NOMO-1 treated with DMSO at 0.1 percent for 48 hours (cell line): Measurements from ENCODE around the gene ATP1B1.

Experiments
- DNase-seq: peaks from one replicate; lab custom pipeline; 2025; ENCODE audit not compliant: unreplicated experiment; lab: John Stamatoyannopoulos, UW

Gene ATP1B1

DNA sequence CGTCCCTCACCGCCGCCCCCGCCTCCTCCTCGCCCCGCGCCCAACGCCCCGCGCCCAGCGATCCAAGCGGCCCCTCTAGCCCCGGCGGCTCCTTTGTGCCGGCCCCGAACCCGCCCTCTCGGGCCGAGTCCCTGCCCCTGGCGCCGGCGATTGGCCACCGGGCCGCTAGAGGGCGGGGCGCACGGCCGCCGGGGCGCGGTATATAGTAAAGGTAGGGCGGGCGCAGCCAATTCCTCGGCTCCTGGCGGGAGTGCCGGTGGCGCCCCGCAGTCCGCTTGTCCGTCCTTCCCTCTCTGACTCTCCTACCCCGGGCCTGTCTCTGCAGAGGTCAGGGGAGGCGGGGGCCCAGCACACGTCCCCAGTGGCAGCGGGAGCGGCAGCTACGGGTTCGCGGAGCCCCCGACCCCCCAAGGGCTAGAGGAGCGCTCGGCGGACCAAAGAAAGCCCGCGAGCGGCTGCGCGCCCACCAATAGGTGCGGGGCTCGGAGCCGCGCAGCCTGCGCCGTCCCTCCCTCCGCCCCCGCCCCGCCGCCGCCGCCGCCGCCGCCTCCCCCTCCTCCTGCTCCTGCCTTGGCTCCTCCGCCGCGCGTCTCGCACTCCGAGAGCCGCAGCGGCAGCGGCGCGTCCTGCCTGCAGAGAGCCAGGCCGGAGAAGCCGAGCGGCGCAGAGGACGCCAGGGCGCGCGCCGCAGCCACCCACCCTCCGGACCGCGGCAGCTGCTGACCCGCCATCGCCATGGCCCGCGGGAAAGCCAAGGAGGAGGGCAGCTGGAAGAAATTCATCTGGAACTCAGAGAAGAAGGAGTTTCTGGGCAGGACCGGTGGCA lies at the start of gene ATP1B1:
ATP1B1 (plus strand) TSS at position 596 of the 826 bp plus-strand sequence; CDS start at position 736, 140 bp downstream.
- peak; percentile 71 for DNase-seq

DNA sequence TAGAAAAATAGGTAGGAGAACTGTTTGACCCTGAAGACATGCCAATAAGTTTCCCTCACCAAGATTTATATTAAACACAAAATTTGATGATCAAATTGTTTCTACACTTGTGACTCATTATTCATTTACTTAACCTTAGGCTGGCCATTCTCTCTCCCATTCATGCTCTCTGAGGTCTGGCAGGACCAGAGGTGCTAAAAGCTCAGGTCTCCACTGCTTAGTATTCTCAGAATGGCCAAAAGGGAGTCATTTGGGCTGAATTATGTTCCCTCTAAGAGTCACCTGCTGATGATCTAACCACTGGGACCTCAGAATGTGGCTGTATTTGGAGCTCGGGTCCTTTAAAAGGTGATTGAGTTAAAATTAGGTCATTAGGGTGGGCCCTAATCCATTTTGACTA lies 47.1 kb upstream of the ATP1B1 start:
- DNase-seq: no peak

DNA sequence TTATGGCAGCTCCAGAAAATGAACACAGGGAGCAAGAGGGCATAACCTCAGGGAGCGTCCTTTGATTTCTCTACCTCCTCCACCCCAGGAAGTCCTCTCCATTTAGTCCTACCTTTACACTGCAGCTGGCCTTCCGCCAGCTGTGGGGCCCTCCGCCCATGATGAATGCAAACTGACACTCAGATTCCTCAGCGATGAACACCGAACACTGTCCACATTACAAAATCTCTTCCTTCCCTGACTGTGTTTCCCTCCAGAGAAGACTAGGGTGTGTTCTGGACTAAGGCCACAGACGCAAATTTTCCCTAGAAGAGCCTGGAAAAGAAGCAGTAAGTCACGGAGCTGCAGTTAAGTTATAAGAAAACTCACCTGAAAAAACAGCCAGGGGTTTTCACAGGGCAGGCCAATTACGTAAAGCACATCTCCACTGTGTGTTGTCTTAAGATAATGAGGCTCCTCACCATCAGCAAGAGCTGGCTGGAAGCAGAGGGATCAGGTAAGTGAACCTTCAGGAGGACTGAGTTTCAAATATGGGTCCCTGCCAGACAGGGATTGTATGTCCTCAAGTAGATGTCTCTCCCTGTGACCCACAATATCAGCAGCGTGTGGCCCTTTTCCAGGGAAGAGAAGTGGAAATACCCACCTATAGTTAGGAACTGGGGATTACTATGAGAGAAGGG lies 46.3 kb upstream of the ATP1B1 start:
- DNase-seq: no peak

DNA sequence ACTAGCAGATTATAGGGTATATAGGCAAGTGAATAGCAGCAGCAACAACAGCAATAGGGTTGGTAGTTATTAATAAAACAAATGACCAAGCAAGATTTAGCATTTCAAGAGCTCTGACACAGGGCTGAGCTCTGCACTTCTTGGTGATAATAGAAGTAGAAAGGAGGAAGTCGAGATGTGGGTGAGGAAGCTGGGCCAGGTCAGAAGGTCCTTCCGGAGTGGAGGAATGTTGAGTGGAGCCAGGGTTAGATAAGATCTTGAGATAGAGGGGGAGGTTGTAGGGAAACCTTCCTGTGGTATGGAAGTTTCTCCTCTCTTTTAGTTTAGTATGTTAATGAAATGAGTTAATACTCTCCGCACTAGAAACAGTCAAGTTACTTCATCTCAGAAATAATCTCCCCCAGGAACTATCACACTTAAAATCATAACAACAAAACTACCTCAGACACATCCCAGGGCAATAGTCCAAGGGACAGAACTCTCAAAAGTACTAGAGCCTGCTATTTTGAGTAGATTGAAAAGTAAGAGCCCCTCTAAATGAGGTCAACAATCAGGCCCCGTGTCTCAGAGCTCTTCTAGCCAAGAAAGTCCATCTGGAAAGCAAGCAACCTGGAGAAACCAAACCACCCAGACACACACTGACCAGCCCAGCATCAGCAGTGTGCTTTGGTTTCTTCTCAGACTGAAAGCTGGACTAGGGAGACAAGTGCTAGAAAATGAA lies 45.4 kb upstream of the ATP1B1 start:
- peak; percentile 20 for DNase-seq

DNA sequence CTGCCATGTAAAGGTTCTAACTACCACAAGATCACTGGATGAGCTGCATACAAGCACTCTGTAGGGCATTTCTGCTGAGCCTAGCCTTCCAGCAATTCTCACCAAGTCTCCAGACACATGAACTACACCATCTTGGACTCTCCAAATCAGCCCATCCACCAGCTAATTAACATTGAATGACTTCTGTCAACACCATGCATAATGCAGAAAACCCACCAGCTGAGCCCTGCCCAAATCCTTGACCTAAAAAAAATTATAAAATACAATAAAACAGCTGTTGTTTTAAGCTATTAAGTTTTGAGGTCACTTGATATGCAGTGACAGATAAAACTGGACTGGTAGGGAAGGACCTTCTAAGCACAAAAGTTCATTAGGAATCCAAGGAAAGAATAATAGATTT lies 44.3 kb upstream of the ATP1B1 start:
- no peak for DNase-seq

DNA sequence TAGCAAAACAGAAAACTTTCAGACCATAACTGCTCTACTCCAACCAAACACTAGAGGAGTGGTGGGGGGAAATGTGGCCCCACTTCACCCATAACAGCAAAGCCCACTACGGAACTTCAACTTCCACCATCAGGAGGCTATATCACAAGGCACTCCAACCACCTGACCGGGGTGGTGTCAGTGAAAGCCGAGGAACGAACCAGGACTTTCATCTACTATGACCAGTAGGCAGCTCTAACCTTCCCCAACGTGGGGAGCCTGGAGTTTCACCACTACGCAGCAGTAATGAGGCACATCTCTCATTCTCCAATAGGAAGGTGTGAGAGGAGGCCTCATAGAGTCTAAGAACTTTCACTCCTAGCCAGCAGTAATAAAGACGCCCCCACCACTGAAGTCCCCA lies 42.4 kb upstream of the ATP1B1 start:
- no peak for DNase-seq

DNA sequence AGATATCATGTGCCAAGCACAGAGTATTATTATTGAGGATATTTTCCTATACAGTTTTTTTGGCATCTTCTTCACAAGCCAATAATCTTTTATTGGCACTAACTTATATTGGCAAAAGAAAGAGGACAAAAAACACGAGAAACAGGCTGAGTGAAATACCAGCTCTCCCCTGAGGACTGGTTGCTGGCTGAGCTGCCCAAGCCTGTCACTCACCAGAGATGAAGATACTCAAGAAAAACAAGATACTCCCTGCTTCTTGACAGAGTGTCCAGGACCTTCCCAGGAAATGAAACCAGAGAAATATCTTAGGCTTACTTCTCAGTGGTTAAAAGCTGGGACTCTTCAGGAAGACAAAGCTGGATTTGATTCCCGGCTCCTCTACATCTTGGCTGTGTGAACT lies 35.9 kb upstream of the ATP1B1 start:
- no peak for DNase-seq

DNA sequence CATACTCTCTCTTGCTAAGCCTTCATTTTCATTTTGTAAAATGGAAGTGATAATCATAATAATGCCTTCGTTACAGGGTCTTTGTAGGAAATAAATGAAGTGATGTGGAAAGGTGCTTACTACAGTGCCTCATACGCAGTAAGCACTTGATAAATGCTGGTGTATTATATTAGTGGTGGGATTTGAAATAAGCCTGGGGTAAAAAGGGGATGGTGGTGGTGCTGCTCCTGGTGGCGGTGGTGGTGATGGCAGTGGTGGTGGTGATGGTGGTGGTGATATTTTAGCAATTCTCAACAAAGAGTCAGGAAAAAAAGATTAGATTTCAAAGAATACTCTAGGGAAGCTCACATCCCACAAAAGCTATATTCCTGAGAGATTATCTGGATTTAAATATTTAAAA lies 35.5 kb upstream of the ATP1B1 start:
- DNase-seq: no peak

DNA sequence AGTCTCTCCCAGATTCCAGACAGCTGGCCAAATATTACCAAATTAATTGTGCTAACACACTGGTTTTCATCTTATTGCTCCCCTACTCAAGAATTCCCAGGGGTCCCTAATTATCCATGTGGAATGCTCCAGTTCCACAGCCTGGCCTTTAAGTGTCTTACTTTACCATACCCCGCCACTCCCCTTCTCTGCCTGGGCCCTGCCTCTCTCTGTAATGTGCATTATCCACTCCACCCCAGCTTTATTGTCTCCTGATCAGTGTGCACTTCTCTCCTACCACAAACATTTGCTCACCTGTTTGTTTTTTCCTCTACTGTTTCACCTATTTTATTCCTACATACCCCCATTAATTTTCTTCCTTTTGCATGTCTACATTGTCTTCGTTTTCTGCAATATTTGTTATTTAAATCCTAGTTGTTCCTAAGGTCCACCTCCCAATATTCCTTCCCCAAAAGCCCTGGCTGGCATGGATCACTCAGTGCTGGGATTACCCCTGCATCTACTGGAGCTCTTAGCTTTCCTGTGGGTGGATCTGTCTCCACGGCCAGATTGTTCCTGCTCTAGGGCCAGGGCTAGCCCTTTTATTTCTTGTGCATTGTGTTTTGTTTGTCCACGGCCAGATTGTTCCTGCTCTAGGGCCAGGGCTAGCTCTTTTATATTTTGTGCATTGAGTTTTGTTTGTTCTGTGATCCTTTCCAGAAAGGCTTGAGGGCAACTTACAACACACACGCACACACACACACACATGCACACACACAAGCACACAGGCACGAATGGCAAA lies 33.4 kb upstream of the ATP1B1 start:
- DNase-seq: no peak

DNA sequence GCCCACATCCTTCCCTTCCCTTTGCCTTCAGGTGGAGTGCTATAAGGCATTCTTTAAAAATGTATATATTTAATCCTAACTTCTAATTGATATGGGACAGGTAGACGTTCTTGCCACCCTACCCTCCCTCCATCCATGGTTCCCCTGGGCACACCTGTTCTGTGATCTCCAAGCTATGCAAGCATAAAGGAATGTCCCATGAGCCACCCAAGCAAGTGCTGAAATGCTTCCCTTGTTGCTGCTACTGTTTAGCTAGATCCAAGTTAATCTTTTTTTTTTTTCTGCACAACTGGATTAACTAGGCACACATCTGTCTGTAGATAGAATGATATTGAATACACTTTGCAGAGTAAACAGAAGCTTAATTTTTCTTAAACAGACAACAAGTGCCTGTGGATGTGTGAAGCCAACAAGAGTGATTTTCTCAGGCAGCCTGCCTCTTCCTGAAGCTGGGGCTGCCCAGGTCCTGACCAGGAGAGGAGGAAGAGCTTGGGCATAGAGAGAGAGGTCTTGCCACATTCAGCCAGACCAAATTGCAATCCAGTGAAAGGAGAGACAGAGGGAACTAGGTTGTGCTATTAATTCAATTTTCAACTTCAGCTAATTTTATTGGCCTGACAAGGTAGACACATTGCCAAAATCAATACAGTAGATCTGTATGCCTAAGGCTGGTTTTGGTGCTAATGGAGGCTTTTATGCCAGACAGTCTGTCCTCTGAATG lies 28.2 kb upstream of the ATP1B1 start:
- no peak for DNase-seq

DNA sequence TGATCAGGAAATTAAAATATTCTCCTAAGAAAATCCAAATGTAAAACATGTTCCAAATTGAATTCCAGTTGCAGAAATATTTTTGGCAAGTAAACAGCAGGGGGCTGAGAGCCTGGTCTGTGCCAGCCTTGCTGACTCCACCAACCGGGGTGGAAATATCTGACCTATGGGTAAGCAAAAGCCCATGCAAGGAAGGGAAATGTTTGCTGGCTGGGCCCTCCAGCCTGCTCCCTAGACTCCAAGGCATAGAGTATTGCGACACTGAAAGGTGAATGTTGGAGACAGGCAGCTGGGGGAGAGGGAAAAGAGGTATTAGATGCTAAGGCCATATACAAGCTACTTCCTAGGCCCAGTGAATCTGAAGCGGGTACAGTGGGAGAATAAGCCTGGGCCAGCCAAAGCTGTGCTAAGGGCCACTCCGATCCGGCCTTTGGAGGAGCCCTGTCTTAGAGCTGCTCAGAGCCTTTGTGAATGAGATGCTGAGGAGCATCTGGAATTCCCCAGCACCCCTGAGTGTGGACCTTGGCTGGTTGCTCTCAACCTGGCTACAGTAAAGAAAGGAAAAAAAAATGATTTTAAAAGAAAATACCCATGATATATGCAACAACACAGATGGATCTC lies 24.9 kb upstream of the ATP1B1 start:
- no peak for DNase-seq

DNA sequence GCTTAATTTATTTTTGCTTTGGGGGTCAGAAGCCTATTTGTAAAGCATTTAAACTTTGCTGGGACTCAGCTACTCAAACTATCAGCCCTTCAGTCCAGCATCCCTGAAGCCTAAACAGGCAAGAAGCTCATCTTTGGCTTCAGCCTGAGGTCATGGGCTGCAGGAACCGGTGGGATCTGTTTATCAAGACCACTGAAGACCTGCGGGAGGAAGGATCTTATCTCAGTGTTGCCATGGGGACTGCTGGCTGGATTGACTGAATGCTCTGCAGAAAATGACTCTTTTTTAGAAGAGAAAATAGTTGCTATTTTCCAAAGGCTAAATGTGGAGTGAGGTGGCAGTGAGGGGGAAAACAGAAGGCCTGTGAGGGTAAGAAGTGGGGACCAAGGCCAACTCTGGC lies 20.6 kb upstream of the ATP1B1 start:
- DNase-seq: no peak

DNA sequence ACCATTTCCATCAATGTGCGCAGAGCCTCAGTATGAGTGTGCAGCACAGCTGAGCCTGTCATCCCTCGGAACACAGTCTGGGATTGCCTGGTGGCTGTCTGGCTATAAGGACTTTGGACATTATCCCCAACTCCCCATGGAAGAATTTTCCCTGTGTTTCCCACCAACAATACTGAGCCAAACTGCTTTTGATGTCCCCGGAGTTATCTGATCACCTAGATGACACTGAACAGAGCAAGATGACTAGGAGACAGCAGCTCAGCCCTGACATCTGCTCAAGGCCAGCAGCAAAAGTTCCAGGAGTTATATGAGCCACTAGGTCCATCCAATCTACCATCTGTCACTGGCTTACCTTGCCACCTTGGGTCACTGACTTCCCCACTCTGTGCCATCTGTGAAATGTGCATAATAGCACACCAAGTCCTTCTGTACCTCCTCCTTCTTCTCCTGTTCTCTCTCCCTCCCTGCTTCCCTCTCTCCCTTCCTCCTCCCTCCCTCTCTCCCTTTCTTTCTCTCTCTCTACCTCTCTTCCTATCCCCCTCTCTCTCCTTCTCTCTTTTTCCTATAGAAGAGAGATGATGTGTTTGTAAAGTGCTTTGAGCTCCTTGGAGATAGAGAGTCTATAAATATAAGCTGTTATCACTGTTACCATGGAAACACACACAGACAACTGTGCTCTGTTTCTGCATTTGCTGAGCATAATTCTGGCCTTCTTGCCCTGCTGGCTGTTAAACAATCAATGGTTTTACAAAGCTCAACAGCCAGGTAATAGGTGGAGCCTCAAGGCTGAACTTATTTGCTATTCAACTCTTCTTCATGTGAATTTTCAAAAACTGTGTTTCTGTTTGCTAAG lies 19.7 kb upstream of the ATP1B1 start:
- DNase-seq: no peak

DNA sequence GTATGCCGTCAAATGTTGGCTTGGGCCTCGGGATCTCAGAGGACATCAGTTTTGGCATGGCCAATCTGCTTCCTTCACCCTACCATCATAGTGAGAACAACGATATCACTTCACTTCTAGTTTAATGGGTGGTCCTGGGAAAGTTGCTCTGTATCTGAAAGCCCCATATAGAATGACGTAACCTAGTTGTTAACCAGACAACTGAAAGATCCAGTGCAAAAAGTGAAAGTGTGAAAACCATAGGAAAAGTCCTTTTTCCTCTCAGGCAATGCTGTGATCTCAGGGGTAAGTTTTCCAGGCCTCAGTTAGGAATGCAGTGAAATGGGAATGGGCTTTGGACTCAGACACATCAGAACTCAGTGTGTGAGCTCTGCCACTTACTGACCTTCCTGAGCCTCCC lies 18.6 kb upstream of the ATP1B1 start:
- no peak for DNase-seq

DNA sequence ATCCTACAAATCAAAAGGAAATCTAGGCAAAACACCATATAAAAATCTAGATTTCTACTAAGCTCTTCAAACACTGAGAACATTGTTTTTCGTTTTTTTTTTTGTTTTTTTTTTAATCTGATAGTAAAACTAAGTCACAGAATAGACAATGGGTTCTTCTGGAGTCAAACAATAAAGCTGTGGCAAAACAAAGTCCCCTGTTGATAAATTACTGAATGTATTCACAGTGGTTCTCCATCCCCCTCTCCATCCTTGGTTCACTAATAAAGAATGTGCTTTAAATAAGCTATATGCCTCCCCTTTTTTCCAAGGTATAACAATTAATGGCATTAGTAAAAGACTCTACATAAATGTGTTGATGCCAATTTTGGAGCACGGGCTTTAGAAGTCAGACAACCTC lies 16.7 kb upstream of the ATP1B1 start:
- no peak for DNase-seq

DNA sequence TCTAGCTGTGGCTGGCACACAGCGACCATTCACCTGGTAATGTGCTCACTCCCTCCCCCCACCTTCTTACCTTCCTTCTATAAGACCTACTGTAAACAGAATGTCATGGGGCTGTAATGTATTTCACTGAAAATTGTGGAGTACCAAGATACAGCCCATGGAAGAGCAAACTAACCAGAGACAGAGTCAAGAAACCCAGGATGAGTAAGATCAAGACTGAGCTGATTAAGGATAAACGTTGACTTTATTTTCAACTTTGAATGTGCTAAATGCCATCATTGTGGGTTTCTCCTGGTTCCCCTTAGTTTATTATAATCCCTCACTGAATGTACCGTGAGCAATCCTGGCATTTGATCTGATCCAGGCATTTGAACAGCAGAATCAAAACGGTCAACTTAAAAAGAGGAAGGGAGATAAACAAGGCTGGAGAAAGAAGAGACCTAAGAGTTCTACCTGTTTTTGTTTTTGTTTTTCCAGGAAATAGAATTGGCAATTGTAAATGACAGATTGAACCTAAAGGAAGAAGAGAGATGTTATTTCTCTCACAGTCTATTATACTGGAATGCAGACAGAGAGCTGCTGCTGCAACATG lies 16.1 kb upstream of the ATP1B1 start:
- DNase-seq: no peak

DNA sequence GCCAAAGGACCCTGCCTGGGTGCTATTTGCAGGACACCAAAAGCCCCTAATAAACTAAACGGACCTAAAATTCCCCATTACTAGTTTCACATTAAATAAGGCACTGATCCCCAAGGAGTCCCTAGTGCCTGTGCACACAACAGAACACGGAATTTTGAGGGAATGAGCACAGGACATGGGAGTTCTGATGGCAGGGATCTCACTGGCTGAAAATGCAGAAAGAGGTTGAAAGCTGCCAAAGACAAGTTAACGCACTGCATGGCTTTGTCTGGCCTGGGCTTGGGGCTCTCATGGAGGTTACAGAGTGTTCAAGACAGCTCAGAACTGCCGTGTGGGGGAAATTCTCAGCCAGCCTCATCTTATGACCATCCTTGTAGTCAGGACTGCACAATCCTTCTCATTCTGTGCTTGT lies 15.6 kb upstream of the ATP1B1 start:
- no peak for DNase-seq

DNA sequence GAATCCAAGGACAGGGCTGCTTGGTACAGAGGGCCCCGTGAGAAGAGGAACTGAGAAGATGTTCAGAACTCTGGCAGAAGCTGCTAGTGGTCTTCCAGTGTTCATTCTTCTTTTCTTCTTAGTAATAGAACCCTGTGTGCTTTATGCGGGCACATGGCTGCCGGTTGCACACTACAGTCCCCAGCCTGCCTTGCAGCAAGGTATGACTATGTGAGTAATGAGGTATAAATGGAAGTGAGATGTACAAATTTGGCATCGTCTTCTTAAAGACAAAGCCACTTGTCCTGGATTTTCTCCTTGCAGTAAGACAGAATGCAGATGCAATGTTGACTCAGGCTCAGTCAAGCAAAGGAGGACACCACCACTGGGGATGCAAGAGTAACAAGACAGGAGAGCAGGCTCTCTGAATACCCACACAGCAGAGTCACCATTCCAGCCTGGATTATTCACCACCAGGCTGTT lies 15.0 kb upstream of the ATP1B1 start:
- DNase-seq: no peak

DNA sequence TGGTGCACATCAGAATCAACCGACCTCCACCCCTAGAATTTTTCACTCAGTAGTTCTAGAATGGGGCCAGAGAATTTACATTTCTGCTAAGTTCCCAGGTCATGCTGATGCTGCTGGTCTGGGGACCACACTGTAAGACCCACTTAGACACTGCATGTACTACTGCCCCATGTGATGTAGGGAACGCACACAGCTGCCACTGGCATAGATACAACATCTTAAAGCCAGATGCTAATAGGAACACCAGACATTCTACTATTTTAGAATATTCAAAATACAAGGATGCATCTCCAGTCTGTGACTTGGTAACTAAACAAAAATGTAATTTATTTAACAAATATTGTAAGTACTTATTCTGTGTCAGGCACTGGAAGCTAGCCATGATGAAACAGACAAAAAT lies 14.1 kb upstream of the ATP1B1 start:
- DNase-seq: no peak
